22Rv1 (cell line): Measurements from ENCODE around the gene SH3BP5L.

Source experiments
- ZFX ChIP-seq: fragments of 450-650 bp; IDR thresholded peaks from 2 replicates; pipeline ENCODE4 v1.6.1; 2017; ENCODE audit warnings: antibody characterized with exemption, borderline replicate concordance
- TF ChIP-seq, protein P1 (sequence below): fragments of 450-650 bp; IDR thresholded peaks from 2 replicates; pipeline ENCODE4 v1.5.1; 2017; ENCODE audit warnings: mild to moderate bottlenecking

DNA sequence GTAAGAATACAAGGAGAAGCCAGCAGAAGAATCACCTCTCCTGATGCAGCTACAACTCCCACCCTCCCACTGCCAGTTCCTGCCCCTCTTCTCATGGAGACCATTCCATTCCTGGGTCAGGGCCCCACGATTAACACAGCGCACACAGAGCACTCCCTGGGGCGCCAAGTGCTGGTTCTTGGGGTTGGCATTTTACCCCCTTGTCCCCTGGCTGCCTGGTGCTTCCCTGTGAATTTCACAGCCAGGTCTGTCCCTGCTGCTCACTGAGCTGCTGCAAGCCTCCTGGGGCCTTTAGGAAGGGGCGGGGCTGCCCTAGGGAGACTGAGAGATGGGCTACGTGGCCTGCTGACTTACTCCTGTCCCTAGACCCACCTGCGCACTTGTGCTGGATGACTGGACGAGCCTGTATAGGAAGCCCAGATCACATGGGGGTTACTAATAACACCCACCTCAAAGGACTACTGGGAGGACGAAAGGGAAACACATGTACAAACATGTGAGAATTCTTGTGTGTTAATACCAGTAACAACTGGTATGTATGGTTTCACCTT is 17.1 kb upstream of the SH3BP5L start:
- TF ChIP-seq, protein P1, sequence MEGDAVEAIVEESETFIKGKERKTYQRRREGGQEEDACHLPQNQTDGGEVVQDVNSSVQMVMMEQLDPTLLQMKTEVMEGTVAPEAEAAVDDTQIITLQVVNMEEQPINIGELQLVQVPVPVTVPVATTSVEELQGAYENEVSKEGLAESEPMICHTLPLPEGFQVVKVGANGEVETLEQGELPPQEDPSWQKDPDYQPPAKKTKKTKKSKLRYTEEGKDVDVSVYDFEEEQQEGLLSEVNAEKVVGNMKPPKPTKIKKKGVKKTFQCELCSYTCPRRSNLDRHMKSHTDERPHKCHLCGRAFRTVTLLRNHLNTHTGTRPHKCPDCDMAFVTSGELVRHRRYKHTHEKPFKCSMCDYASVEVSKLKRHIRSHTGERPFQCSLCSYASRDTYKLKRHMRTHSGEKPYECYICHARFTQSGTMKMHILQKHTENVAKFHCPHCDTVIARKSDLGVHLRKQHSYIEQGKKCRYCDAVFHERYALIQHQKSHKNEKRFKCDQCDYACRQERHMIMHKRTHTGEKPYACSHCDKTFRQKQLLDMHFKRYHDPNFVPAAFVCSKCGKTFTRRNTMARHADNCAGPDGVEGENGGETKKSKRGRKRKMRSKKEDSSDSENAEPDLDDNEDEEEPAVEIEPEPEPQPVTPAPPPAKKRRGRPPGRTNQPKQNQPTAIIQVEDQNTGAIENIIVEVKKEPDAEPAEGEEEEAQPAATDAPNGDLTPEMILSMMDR = no peak
- TF ChIP-seq ZFX = no peak
